H1 (cell line): Measurements from ENCODE around the gene CFDP1. TPM values are rescaled to one million over a fixed set of nuclear protein-coding genes. Genes with fewer than 3 reads are reported as not detected.
A peak's percentile ranks its signal among the peaks of the same experiment; 100 is the strongest.

Experiments
- ASH2L ChIP-seq: fragments of 200-600, 300-600 bp; sonication (generic); IDR thresholded peaks from one replicate; pipeline ENCODE4 v1.7.1; 2017; ENCODE audit warnings: low read length
- HDAC2 ChIP-seq, 2 experiments: fragments of 300-600 bp in 1 of 2; sonication (generic) in 1 of 2; IDR thresholded peaks; 2 replicates each; pipeline ENCODE4 v1.6.1; 2011 to 2012; ENCODE audit warnings: low read depth in 2 of 2, low read length in 2 of 2, mild to moderate bottlenecking in 2 of 2, moderate library complexity in 2 of 2, borderline replicate concordance in 1 of 2, inconsistent platforms in 1 of 2
- KDM1A ChIP-seq: fragments of 200-600, 300-600 bp; sonication (generic); IDR thresholded peaks from 2 replicates; pipeline ENCODE4 v1.7.1; 2016; ENCODE audit warnings: mild to moderate bottlenecking, low read length, borderline replicate concordance
- PHF8 ChIP-seq: fragments of 200-600 bp; sonication (generic); conservative IDR thresholded peaks from 2 replicates; pipeline ENCODE4 v1.7.1; 2012; ENCODE audit warnings: low read depth, mild to moderate bottlenecking, inconsistent platforms, low read length, moderate library complexity
- TAF1 ChIP-seq: IDR thresholded peaks from 2 replicates; pipeline ENCODE4 v1.6.1; 2011; ENCODE audit warnings: mild to moderate bottlenecking, low read depth, low read length
- polyA plus RNA-seq, 7 experiments: library from polyadenylated mRNA; depleted of rRNA in 3 of 7; stranded (reverse) in 5 of 7; unstranded in 2 of 7; fragments of >200 nt in 5 of 7; fragments of 200-250 nt in 2 of 7; gene quantifications; 1 replicate in 5 of 7; 2 replicates in 1 of 7; 4 replicates in 1 of 7; pipeline versions ENCODE4 v1.2.1 to v1.2.3, GENCODE V29; 2011 to 2013; ENCODE audit warnings: missing spikeins in 2 of 7, mixed read lengths in 2 of 7
- total RNA-seq: library from RNA; stranded (reverse); fragmentation: NEBNext Ultra II Directional; extraction: Animal tissue kit (Norgen Biotek cat#: 25700); gene quantifications from 2 replicates; pipeline ENCODE4 v1.2.1, GENCODE V29; 2021

The CFDP1 gene
- total and polyA plus RNA-seq, 2 of the 8 experiments (the other 6 are each of a cell fraction or from before 2014, with no cell fraction given): 25.5 to 77.3 TPM

- TF ChIP-seq HDAC2 (IDR thresholded peaks at IDR 0.05; ENCODE audit: borderline replicate concordance in 1 of 2, low read depth in 2 of 2, low read length in 2 of 2) (0 out of 4 replicates have a peak, but pooled peaks of 1 of the 2 experiments have one; percentile 9), TAF1 (peak; percentile 66), KDM1A (0 out of 2 replicates have a peak, but pooled peaks have one; percentile 12), PHF8 (peak; percentile 44), ASH2L (peak; percentile 71)
Observed at GRCh38 chr16:75265911-75266701, 167.2 kb downstream of the CFDP1 start (continued).
